Measurements from ENCODE around the gene SLC38A9. TPM values are rescaled to one million over a fixed set of nuclear protein-coding genes. Genes with fewer than 3 reads are reported as not detected.
A peak's percentile ranks its signal among the peaks of the same experiment; 100 is the strongest.
"Not testable (repeated sequence)": the region's sequence is repeated elsewhere in the genome, so short reads cannot be mapped to it uniquely, and the experiment has no call there.

Gene SLC38A9
- total RNA-seq, 2 experiments from 2014 or later: 25.6 to 27.6 TPM

GRCh38 chr5:55696704-55697103 lies 15.4 kb downstream of the SLC38A9 start:
- H3K36me3 Mint-ChIP-seq: peaks cover 17% of the 10 kb centered on the region
- H3K27me3 Mint-ChIP-seq; H3K4me3 Mint-ChIP-seq; ATAC-seq (ENCODE audit: low read depth); H3K27ac Mint-ChIP-seq; POLR2A ChIA-PET; H3K4me1 Mint-ChIP-seq; DNase-seq; H3K9me3 Mint-ChIP-seq: not testable (repeated sequence)

DNA sequence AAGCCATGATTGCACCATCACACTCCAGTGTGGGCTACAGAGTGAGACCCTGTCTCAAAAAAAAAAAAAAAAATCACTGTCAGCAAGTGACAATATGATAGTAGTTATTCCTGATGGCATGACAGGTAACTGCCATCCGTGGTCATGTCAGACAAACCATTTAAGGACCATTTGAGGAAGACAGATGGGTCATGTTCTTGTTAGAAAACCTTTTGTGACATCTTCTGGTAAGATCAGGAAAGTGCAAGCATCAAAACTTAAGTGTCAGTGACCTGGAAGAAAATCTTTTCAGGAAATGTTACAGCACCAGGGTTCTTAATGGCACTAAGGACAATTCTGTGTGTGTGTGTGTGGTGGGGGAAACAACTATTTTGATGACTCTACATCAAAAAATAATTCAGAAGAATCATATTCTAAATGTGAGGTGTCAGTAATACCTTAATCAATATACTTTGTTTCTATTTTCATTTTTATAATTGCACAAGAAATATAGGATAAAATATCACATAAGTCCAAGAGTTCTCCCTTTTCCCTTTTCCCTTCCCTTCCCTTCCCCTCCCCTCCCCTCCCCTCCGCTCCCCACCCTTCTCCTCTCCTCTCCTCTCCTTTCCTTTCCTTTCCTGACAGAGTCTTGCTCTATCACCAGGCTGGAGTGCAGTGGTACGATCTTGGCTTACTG lies 17.8 kb downstream of the SLC38A9 start:
- DNase-seq (no peak), ATAC-seq (ENCODE audit: low read depth) (peak; percentile 58)
- Mint-ChIP-seq H3K9me3 (no peaks in the 10 kb centered on the region), H3K4me1 (peaks cover 8% of the 10 kb centered on the region), H3K27me3 (no peaks in the 10 kb centered on the region), H3K4me3 (no peak overlapping the region), H3K27ac (no peak overlapping the region), H3K36me3 (peaks cover 12% of the 10 kb centered on the region)
- POLR2A ChIA-PET: no interaction called here

DNA sequence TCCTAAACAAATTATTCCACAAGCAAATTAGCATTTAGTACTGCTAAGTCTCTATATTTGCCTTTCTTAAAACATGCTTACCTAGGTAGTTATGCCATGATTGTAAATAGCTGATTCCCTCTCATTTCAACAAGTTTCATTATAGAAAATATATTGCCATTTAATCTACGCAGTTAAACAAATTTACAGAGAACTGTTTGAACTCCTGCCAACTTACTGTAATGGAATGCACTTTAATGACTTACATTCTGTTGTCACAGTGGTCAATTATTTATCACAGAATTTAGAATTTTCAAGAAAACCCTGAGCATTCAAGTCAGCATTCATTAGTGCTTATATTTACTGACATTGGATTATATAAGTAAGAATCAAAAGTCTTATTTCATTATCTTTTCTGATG lies 19.6 kb downstream of the SLC38A9 start:
- POLR2A ChIA-PET: no interaction called here
- ATAC-seq (ENCODE audit: low read depth) (no peak), DNase-seq (no peak)
- H3K36me3 Mint-ChIP-seq: peaks cover 16% of the 10 kb centered on the region
- no peak overlapping the region for H3K27ac Mint-ChIP-seq
- no peaks in the 10 kb centered on the region for H3K9me3 Mint-ChIP-seq
- peaks cover 8% of the 10 kb centered on the region for H3K4me1 Mint-ChIP-seq
- no peak overlapping the region for H3K4me3 Mint-ChIP-seq
- H3K27me3 Mint-ChIP-seq: no peaks in the 10 kb centered on the region

GRCh38 chr5:55692106-55692417 lies 20.1 kb downstream of the SLC38A9 start:
- Mint-ChIP-seq H3K4me3 (no peak overlapping the region), H3K27ac (no peak overlapping the region), H3K9me3 (no peaks in the 10 kb centered on the region), H3K36me3 (peaks cover 13% of the 10 kb centered on the region), H3K4me1 (peaks cover 8% of the 10 kb centered on the region), H3K27me3 (no peaks in the 10 kb centered on the region)
- ATAC-seq (ENCODE audit: low read depth): no peak
- POLR2A ChIA-PET: no interaction called here
- no peak for DNase-seq

DNA sequence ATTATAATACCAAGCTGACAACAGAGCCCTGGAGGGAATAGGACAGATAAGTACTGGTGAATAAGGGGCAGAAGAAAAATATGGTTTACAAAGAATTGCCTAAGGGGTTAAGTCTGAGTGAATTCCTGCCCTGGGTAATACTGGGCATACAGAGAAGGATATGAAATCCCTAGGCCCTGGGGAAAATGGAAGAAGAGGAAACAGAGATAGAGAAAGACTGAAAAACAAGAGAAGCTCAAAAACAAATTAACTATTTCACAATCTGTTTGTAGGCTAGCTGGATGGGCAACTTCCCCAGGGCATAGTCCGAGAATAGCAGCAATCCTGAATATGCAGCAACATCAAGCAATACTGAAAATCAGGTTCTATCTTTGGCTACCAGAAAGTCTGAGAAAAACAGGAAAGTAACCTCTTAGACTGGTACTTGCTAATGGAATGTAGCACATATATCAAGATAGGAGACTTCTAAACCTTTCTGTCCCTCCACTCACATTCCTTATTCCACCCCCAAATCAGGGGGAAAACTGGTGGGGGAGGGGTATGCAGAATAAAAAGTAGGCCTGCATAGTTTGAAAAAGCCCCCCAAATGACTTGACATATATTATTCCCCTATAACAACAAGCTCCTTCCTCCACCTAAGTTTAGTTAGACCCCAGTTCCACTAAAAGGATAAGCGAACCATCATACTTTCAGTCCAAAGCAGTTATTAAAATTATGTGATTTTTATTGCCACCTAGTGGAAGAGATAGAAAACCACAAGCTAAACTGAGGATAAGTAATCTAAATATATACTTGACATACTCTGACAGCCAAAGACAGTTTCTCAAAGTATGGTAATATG lies 20.6 kb downstream of the SLC38A9 start:
- ATAC-seq (ENCODE audit: low read depth): no peak
- Mint-ChIP-seq H3K36me3 (peaks cover 9% of the 10 kb centered on the region), H3K4me1 (peaks cover 8% of the 10 kb centered on the region), H3K27me3 (no peaks in the 10 kb centered on the region), H3K9me3 (no peaks in the 10 kb centered on the region), H3K4me3 (no peak overlapping the region), H3K27ac (no peak overlapping the region)
- POLR2A ChIA-PET: interaction anchor here (0.5 kb wide), 1 partner anchor 191 kb away, joined by 3 read pairs; no protein-coding TSS in a partner anchor
- DNase-seq: no peak

DNA sequence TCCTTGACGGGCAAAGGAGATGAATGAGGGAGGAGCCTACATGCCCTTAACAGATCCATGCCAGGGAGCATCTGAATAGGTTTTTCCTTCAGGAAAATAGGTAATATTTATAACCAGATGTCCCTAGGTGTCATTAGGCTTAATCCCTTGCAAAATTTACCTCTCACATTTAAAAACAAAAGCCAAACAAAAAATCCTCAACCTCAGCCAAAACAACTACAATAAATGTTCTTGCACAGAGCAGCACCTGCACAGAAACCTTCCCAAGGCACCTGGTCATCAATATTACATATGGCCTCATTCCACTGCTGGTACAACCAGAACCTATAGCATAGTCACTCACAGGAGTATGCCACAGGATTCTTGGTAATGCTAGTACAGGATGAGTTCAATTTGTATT lies 30.1 kb downstream of the SLC38A9 start:
- DNase-seq (no peak), ATAC-seq (ENCODE audit: low read depth) (no peak)
- Mint-ChIP-seq H3K27ac (no peak overlapping the region), H3K4me3 (no peak overlapping the region), H3K4me1 (peaks cover 6% of the 10 kb centered on the region), H3K9me3 (no peaks in the 10 kb centered on the region), H3K36me3 (no peaks in the 10 kb centered on the region), H3K27me3 (no peaks in the 10 kb centered on the region)
- POLR2A ChIA-PET: no interaction called here

DNA sequence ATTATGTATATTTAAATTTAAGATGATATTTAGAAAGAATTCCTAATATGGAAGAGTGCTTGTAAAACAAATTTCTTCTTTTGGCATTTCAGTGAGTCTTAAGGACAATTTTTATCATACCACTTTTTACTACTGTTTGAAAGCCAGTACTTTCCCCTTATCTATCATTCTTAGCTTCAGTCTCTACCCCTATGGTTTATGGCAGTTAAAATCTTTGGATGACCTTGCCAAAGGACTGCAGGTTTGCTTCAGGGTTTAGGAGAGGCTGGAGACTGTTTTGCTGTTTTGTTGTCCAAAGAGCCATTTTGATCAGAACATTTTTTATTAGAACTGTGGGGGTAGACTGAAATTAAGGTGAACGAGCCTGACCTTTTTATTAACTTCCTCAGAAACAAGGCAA lies 30.8 kb downstream of the SLC38A9 start:
- peaks cover 6% of the 10 kb centered on the region for H3K4me1 Mint-ChIP-seq
- POLR2A ChIA-PET: no interaction called here
- no peaks in the 10 kb centered on the region for H3K9me3 Mint-ChIP-seq
- H3K27ac Mint-ChIP-seq: no peak overlapping the region
- no peaks in the 10 kb centered on the region for H3K27me3 Mint-ChIP-seq
- ATAC-seq (ENCODE audit: low read depth) (no peak), DNase-seq (no peak)
- H3K4me3 Mint-ChIP-seq: no peak overlapping the region
- H3K36me3 Mint-ChIP-seq: no peaks in the 10 kb centered on the region

- ATAC-seq (ENCODE audit: low read depth) (no peak), DNase-seq (no peak)
- Mint-ChIP-seq H3K27ac (no peak overlapping the region), H3K36me3 (no peaks in the 10 kb centered on the region), H3K27me3 (no peaks in the 10 kb centered on the region), H3K4me1 (peaks cover 9% of the 10 kb centered on the region), H3K4me3 (no peak overlapping the region), H3K9me3 (no peaks in the 10 kb centered on the region)
- POLR2A ChIA-PET: no interaction called here
Measured at GRCh38 chr5:55680353-55680752, 31.8 kb downstream of the SLC38A9 start.

DNA sequence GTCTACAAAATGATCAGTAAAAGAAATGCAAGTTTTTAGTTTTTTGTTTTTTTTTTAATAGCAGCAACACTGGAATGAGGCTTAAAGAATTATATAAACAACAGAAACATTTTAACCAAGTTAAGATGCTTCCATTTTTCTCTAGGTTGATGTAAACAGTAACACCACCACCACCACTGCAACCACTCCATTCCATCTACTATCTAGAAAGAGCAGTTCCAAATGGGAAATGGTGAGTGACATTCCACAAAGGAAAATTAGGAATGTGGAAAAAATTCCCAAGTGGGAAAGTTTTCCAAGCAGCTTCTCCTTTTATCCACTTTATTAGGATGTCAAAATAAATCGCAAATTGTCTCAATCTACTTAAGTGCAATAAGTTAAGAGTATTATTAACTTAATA lies 32.6 kb downstream of the SLC38A9 start:
- Mint-ChIP-seq H3K4me3 (no peak overlapping the region), H3K36me3 (peaks cover 2% of the 10 kb centered on the region), H3K27ac (no peak overlapping the region), H3K4me1 (peaks cover 12% of the 10 kb centered on the region), H3K27me3 (no peaks in the 10 kb centered on the region), H3K9me3 (no peaks in the 10 kb centered on the region)
- POLR2A ChIA-PET: no interaction called here
- no peak for ATAC-seq (ENCODE audit: low read depth)
- DNase-seq: no peak

- no peak for DNase-seq
- Mint-ChIP-seq H3K36me3 (peaks cover 18% of the 10 kb centered on the region), H3K4me3 (no peak overlapping the region), H3K27ac (no peak overlapping the region), H3K9me3 (peaks cover 4% of the 10 kb centered on the region), H3K4me1 (peaks cover 12% of the 10 kb centered on the region), H3K27me3 (no peaks in the 10 kb centered on the region)
- POLR2A ChIA-PET: interaction anchor here (0.5 kb wide), 1 partner anchor 74 kb away, joined by 3 read pairs; no protein-coding TSS in a partner anchor
- no peak for ATAC-seq (ENCODE audit: low read depth)
Measured at GRCh38 chr5:55675119-55675518, 37.0 kb downstream of the SLC38A9 start.

GRCh38 chr5:55674340-55674739 lies 37.8 kb downstream of the SLC38A9 start:
- Mint-ChIP-seq H3K36me3 (peaks cover 18% of the 10 kb centered on the region), H3K27ac (no peak overlapping the region), H3K4me1 (peaks cover 12% of the 10 kb centered on the region), H3K27me3 (no peaks in the 10 kb centered on the region), H3K4me3 (no peak overlapping the region), H3K9me3 (peaks cover 4% of the 10 kb centered on the region)
- ATAC-seq (ENCODE audit: low read depth): no peak
- POLR2A ChIA-PET: no interaction called here
- DNase-seq: no peak

GRCh38 chr5:55672477-55672911 lies 39.6 kb downstream of the SLC38A9 start:
- DNase-seq (no peak), ATAC-seq (ENCODE audit: low read depth) (no peak)
- H3K4me3 Mint-ChIP-seq: no peak overlapping the region
- no peaks in the 10 kb centered on the region for H3K27me3 Mint-ChIP-seq
- peaks cover 20% of the 10 kb centered on the region for H3K36me3 Mint-ChIP-seq
- POLR2A ChIA-PET: no interaction called here
- peaks cover 7% of the 10 kb centered on the region for H3K4me1 Mint-ChIP-seq
- H3K9me3 Mint-ChIP-seq: peaks cover 4% of the 10 kb centered on the region
- no peak overlapping the region for H3K27ac Mint-ChIP-seq

GRCh38 chr5:55671975-55672374 lies 40.1 kb downstream of the SLC38A9 start:
- Mint-ChIP-seq H3K27me3 (no peaks in the 10 kb centered on the region), H3K27ac (no peak overlapping the region), H3K9me3 (peaks cover 4% of the 10 kb centered on the region), H3K4me1 (peaks cover 7% of the 10 kb centered on the region), H3K36me3 (peaks cover 21% of the 10 kb centered on the region), H3K4me3 (no peak overlapping the region)
- ATAC-seq (ENCODE audit: low read depth) (no peak), DNase-seq (no peak)
- POLR2A ChIA-PET: no interaction called here

DNA sequence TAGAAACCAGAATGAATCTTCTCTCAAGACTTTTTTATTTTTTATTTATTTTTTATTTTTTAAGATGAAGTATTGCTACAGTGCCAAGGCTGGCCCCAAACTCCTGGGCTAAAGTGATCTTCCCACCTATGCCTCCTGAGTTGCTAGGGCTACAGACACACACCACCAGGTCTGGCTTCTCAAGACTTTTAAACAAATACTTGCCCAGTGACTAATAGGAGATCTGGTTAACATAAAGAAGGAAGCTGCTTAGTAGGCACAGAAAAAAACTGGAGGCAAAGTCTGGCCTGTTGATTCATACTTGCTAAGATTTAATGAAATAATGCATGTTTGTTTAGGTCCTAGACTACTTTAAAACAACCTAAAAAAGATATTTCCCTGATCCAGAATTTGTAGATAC lies 43.8 kb downstream of the SLC38A9 start:
- POLR2A ChIA-PET: no interaction called here
- Mint-ChIP-seq H3K36me3 (peaks cover 20% of the 10 kb centered on the region), H3K4me3 (no peak overlapping the region), H3K4me1 (no peaks in the 10 kb centered on the region), H3K27me3 (no peaks in the 10 kb centered on the region), H3K27ac (peak overlapping the region; percentile 23), H3K9me3 (peaks cover 4% of the 10 kb centered on the region)
- DNase-seq (no peak), ATAC-seq (ENCODE audit: low read depth) (no peak)
